SK-N-SH treated with all-trans-retinoic acid at 6 μM for 48 hours (cell line): Measurements from ENCODE around the gene UAP1L1.

Experiments
- ATAC-seq: fragments of 200-7000 bp; cut with Tn5 transposase; 3 replicates; pipeline ENCODE4 v1.9.1; 2020; ENCODE audit warnings: mild to moderate bottlenecking, moderate library complexity
- ARNTL ChIP-seq: fragments of 450-650 bp; formaldehyde crosslinking; IDR thresholded peaks from 2 replicates; pipeline ENCODE4 v1.5.0; 2020; ENCODE audit warnings: low read depth, mild to moderate bottlenecking, moderate library complexity, borderline replicate concordance
- BACH2 ChIP-seq: fragments of 250-450 bp; sonication (Bioruptor Pico); IDR thresholded peaks from 2 replicates; pipeline ENCODE4 v1.9.0; 2021; ENCODE audit warnings: mild to moderate bottlenecking, borderline replicate concordance
- CREB5 ChIP-seq: fragments of 250-450 bp; sonication (Bioruptor Pico); IDR thresholded peaks from 2 replicates; pipeline ENCODE4 v1.5.1; 2020; ENCODE audit warnings: low read depth, mild to moderate bottlenecking, moderate library complexity
- CSRNP3 ChIP-seq: fragments of 250-450 bp; sonication (Bioruptor Pico); IDR thresholded peaks from 2 replicates; pipeline ENCODE4 v1.5.1; 2021; ENCODE audit warnings: mild to moderate bottlenecking, moderate library complexity
- ESRRG ChIP-seq: fragments of 250-450 bp; sonication (Bioruptor Pico); IDR thresholded peaks from 2 replicates; pipeline ENCODE4 v1.6.1; 2021; ENCODE audit warnings: mild to moderate bottlenecking
- ISL1 ChIP-seq: fragments of 250-450 bp; sonication (Bioruptor Pico); IDR thresholded peaks from 2 replicates; pipeline ENCODE4 v2.1.2; 2022; ENCODE audit warnings: mild to moderate bottlenecking, moderate library complexity
- OSR1 ChIP-seq: fragments of 250-450 bp; sonication (Bioruptor Pico); IDR thresholded peaks from 2 replicates; pipeline ENCODE4 v1.8.0; 2022; ENCODE audit warnings: moderate library complexity, mild to moderate bottlenecking, inconsistent platforms
- PATZ1 ChIP-seq: fragments of 250-450 bp; sonication (Bioruptor Pico); IDR thresholded peaks from 2 replicates; pipeline ENCODE4 v1.8.0; 2020; ENCODE audit warnings: mild to moderate bottlenecking, moderate library complexity, borderline replicate concordance
- POU6F1 ChIP-seq: fragments of 250-450 bp; sonication (Bioruptor Pico); IDR thresholded peaks from 2 replicates; pipeline ENCODE4 v1.8.0; 2021; ENCODE audit warnings: low read depth, mild to moderate bottlenecking, moderate library complexity, borderline replicate concordance
- PPARA ChIP-seq: fragments of 250-450 bp; sonication (Bioruptor Pico); IDR thresholded peaks from 2 replicates; pipeline ENCODE4 v1.5.0; 2020; ENCODE audit warnings: mild to moderate bottlenecking, borderline replicate concordance
- RARB ChIP-seq: fragments of 250-450 bp; sonication (Bioruptor Pico); IDR thresholded peaks from 2 replicates; pipeline ENCODE4 v1.8.0; 2021; ENCODE audit warnings: mild to moderate bottlenecking, moderate library complexity
- SNAI2 ChIP-seq: fragments of 250-450 bp; sonication (Bioruptor Pico); IDR thresholded peaks from 2 replicates; pipeline ENCODE4 v1.5.0; 2020; ENCODE audit warnings: mild to moderate bottlenecking, moderate library complexity
- TCF4 ChIP-seq: fragments of 250-450 bp; sonication (Bioruptor Pico); IDR thresholded peaks from 2 replicates; pipeline ENCODE4 v1.8.0; 2021; ENCODE audit warnings: mild to moderate bottlenecking, moderate library complexity, borderline replicate concordance
- TOX ChIP-seq: fragments of 250-450 bp; sonication (Bioruptor Pico); IDR thresholded peaks from 2 replicates; pipeline ENCODE4 v1.8.0; 2021; ENCODE audit warnings: mild to moderate bottlenecking, moderate library complexity, borderline replicate concordance
- TSHZ2 ChIP-seq: fragments of 250-450 bp; sonication (Bioruptor Pico); IDR thresholded peaks from 2 replicates; pipeline ENCODE4 v1.5.0; 2020; ENCODE audit warnings: mild to moderate bottlenecking, moderate library complexity
- ZC3H10 ChIP-seq: fragments of 250-450 bp; sonication (Bioruptor Pico); IDR thresholded peaks from 2 replicates; pipeline ENCODE4 v1.5.1; 2021; ENCODE audit warnings: mild to moderate bottlenecking, moderate library complexity
- ZFP3 ChIP-seq: fragments of 250-450 bp; sonication (Bioruptor Pico); IDR thresholded peaks from 2 replicates; pipeline ENCODE4 v1.5.0; 2020; ENCODE audit warnings: mild to moderate bottlenecking, moderate library complexity
- ZFP30 ChIP-seq: fragments of 450-650 bp; formaldehyde crosslinking; IDR thresholded peaks from 2 replicates; pipeline ENCODE4 v1.5.0; 2022; ENCODE audit warnings: mild to moderate bottlenecking, moderate library complexity
- ZNF565 ChIP-seq: fragments of 450-650 bp; formaldehyde crosslinking; conservative IDR thresholded peaks from 2 replicates; pipeline ENCODE4 v1.5.0; 2020; ENCODE audit warnings: low read depth, mild to moderate bottlenecking, moderate library complexity

Gene UAP1L1

GRCh38 chr9:137074657-137075274, 2.6 kb upstream of the UAP1L1 start:
- no peak for TF ChIP-seq PPARA
- no peak for TF ChIP-seq TCF4 (CRISPR knock-in tag)
- no peak for TF ChIP-seq PATZ1
- no peak for TF ChIP-seq SNAI2
- no peak for TF ChIP-seq ZFP3 (CRISPR knock-in tag)
- no peak for TF ChIP-seq ESRRG (CRISPR knock-in tag)
- no peak for TF ChIP-seq CSRNP3 (CRISPR knock-in tag)
- no peak for TF ChIP-seq TSHZ2
- TF ChIP-seq ARNTL: no peak
- no peak for TF ChIP-seq BACH2 (CRISPR knock-in tag)
- no peak for TF ChIP-seq TOX
- no peak for TF ChIP-seq POU6F1 (CRISPR knock-in tag)
- no peak for TF ChIP-seq ZC3H10 (CRISPR knock-in tag)
- no peak for TF ChIP-seq CREB5
- no peak for TF ChIP-seq RARB (CRISPR knock-in tag)
- TF ChIP-seq ZNF565 (CRISPR knock-in tag): no peak
- no peak for TF ChIP-seq ZFP30 (CRISPR knock-in tag)
- no peak for TF ChIP-seq ISL1 (CRISPR knock-in tag)
- no peak for ATAC-seq

- no peak for ATAC-seq
- TF ChIP-seq TCF4 (CRISPR knock-in tag) (no peak), BACH2 (CRISPR knock-in tag) (no peak), ZC3H10 (CRISPR knock-in tag) (no peak), POU6F1 (CRISPR knock-in tag) (no peak), PATZ1 (no peak), ZNF565 (CRISPR knock-in tag) (no peak), CSRNP3 (CRISPR knock-in tag) (no peak), ARNTL (no peak), ZFP3 (CRISPR knock-in tag) (no peak), OSR1 (CRISPR knock-in tag) (no peak), TSHZ2 (no peak), ISL1 (CRISPR knock-in tag) (no peak)
Observed at GRCh38 chr9:137075275-137075775, 2.0 kb upstream of the UAP1L1 start.
